ENCODE measurements around the gene ADGRV1.

- TF ChIP-seq CTCF (IDR thresholded peaks at IDR 0.05; ENCODE audit: insufficient read depth, low read depth, low read length) (no peak), EZH2 (IDR thresholded peaks at IDR 0.05; ENCODE audit: insufficient read depth, low read length) (no peak)
Measured at GRCh38 chr5:90514520-90514919, 44.1 kb upstream of the ADGRV1 start.
